Measurements from ENCODE around the gene VSTM5. TPM values are rescaled to one million over a fixed set of nuclear protein-coding genes. Genes with fewer than 3 reads are reported as not detected.

Gene VSTM5
- total RNA-seq, 4 donors from 2014 or later = 0.90 to 8.2 (median 2.7) TPM

DNA sequence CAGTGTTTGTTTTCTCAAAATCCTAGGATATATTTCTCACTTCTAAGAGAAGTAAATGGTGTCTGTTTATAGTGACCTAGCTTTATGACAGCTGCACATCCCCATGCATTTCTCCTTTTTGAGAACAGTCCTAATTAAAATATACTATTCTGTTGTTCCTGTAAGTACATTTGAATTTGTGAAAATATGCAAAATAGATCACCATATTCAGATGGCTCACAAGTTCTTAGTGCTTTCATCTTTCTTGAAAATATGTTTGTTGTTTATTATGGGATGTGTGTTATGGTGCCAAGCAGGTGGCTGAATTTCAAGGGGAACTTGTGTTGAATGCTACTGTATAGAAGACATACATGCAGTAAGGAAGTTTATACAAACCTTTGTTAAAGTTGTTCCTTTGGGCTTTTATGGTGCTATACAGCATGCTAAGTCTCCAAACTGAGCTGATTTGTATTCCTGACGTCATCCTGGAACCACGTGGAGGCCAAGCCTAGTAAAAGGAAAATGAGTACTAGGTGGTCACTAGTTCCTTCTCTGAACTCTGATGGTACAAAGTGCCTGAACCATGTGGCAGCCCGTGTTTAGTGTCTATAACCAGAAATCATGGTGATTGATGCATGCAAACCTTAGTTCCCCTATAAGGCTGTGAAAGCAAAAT lies 7.8 kb upstream of the VSTM5 start:
- no peak for DNase-seq (ENCODE audit: low spot score in 2 of 2)
- Histone ChIP-seq H3K4me1 (peaks cover 0 to 15% (median 0%) of the 10 kb centered on the region in 4 donors), H3K36me3 (no peaks in the 10 kb centered on the region), H3K27ac (peak overlapping the region in 2 of 4 donors; percentile 8 to 11), H3K4me3 (no peak overlapping the region), H3K27me3 (no peaks in the 10 kb centered on the region), H3K9me3 (no peaks in the 10 kb centered on the region)
- 46 to 48% methylated on average over 3 of the region's 3 CpGs for WGBS, 2 donors
- TF ChIP-seq, protein P1, sequence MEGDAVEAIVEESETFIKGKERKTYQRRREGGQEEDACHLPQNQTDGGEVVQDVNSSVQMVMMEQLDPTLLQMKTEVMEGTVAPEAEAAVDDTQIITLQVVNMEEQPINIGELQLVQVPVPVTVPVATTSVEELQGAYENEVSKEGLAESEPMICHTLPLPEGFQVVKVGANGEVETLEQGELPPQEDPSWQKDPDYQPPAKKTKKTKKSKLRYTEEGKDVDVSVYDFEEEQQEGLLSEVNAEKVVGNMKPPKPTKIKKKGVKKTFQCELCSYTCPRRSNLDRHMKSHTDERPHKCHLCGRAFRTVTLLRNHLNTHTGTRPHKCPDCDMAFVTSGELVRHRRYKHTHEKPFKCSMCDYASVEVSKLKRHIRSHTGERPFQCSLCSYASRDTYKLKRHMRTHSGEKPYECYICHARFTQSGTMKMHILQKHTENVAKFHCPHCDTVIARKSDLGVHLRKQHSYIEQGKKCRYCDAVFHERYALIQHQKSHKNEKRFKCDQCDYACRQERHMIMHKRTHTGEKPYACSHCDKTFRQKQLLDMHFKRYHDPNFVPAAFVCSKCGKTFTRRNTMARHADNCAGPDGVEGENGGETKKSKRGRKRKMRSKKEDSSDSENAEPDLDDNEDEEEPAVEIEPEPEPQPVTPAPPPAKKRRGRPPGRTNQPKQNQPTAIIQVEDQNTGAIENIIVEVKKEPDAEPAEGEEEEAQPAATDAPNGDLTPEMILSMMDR (IDR thresholded peaks at IDR 0.05) = no peak

- Histone ChIP-seq H3K4me3 (no peak overlapping the region), H3K27ac (peak overlapping the region in 2 of 4 donors; percentile 8 to 11), H3K4me1 (peaks cover 0 to 15% (median 0%) of the 10 kb centered on the region in 4 donors), H3K27me3 (no peaks in the 10 kb centered on the region), H3K36me3 (no peaks in the 10 kb centered on the region), H3K9me3 (no peaks in the 10 kb centered on the region)
- WGBS, 2 donors = 34 to 48% methylated on average over 3 of the region's 3 CpGs
- TF ChIP-seq POLR2A (IDR thresholded peaks at IDR 0.05) (no peak), EP300 (IDR thresholded peaks at IDR 0.05) (no peak)
- TF ChIP-seq, protein P1 (IDR thresholded peaks at IDR 0.05) = no peak
- DNase-seq (ENCODE audit: low spot score in 2 of 2) = peak in 1 of 2 donors; percentile 18
Observed at GRCh38 chr11:93857413-93858120, 7.1 kb upstream of the VSTM5 start.

GRCh38 chr11:93852242-93852641 lies 1.8 kb upstream of the VSTM5 start:
- no peak overlapping the region for H3K4me3 ChIP-seq
- H3K9me3 ChIP-seq = no peaks in the 10 kb centered on the region
- H3K27ac ChIP-seq = no peak overlapping the region
- H3K27me3 ChIP-seq = no peaks in the 10 kb centered on the region
- peaks cover 0 to 16% (median 0%) of the 10 kb centered on the region in 4 donors for H3K4me1 ChIP-seq
- H3K36me3 ChIP-seq = no peaks in the 10 kb centered on the region
- WGBS, 2 donors = 89 to 96% methylated on average over 5 of the region's 5 CpGs
- TF ChIP-seq POLR2A (IDR thresholded peaks at IDR 0.05) (no peak), EP300 (IDR thresholded peaks at IDR 0.05) (no peak)
- TF ChIP-seq, protein P1 (IDR thresholded peaks at IDR 0.05) = no peak
- no peak for DNase-seq (ENCODE audit: low spot score in 2 of 2)

DNA sequence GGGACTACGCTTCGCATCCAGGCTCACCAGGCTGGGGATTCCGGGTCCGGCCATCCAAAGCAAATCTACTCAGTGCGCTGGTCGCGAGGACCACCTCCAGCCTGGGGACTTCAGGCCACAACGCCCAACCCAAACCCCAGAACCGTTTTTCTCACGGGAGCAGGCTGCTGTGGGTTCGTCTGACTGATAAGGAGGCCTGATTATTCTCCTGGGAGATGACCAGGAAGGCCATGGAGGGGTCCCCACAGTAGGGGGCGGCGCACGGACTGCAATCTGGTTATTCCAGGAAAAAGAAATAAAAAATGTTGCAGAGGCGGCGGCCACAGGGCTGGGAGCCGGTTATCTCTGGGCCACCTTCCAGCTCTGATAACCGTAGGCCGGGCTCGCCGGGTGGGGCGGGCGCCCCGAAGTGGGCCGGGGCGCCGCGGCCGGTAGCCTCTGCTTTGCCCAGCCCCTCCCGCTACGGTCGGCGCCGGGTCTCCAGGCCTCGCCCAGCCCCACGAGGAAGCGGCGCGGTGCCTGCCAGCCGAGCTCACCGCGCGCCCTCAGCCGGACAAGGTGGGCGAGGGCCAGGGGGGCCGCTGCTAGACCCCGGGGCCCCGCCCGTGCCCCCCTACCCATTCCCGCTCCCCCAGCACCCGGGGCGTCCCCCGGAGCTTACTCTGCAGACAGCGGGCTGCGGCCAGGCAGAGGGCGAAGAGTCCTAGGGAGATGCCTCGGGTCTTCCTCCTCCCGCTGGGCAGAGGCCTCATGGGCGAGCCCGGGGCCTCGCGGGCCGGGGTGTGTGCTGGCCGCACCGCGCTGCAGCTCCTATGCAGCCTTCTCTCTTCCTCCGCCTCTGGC lies 446 bp downstream of the VSTM5 start:
- no peaks in the 10 kb centered on the region for H3K27me3 ChIP-seq
- no peaks in the 10 kb centered on the region for H3K36me3 ChIP-seq
- H3K9me3 ChIP-seq = no peaks in the 10 kb centered on the region
- peaks cover 0 to 13% (median 0%) of the 10 kb centered on the region in 4 donors for H3K4me1 ChIP-seq
- DNase-seq (ENCODE audit: low spot score in 2 of 2) = no peak
- H3K27ac ChIP-seq = peak overlapping the region in 3 of 4 donors; percentile 34 to 74 (median 70)
- 9 to 17% methylated on average over 35 to 38 of the region's 67 CpGs for WGBS, 2 donors
- TF ChIP-seq EP300 (IDR thresholded peaks at IDR 0.05) (no peak), POLR2A (IDR thresholded peaks at IDR 0.05) (no peak)
- TF ChIP-seq, protein P1 (IDR thresholded peaks at IDR 0.05) = no peak
- peak overlapping the region; percentile 30 to 62 (median 50) for H3K4me3 ChIP-seq
